Hepatic stellate cell (primary cell): Measurements from ENCODE around the gene LOX.
"Not testable (repeated sequence)": the region's sequence is repeated elsewhere in the genome, so short reads cannot be mapped to it uniquely, and the experiment has no call there.

Experiments
- DNase-seq: peaks from one replicate; pipeline ENCODE4 v3.0.0; 2011; ENCODE audit warnings: low spot score

The LOX gene

GRCh38 chr5:122099060-122099790, 21.2 kb upstream of the LOX start:
- peak; percentile 27 for DNase-seq

DNA sequence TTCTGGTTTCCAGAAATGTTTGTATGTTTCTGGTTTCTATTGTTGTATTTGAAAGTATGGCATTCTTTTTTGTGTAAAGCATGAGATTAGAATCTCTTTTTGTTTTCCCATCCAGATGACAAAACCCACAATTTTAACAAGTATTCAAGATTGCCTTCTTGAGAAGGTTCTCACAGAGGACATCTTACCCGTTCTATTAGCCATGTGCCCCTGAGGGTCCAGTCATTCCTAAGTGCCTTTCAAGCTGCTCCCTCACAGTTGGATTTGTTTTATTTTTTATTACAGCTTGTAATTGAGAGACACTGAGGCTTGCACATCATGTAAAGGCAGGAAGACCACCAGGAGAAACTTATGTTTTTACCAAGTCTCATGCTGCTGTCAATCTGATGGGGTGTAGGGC, 19.3 kb upstream of the LOX start:
- no peak for DNase-seq

- DNase-seq: no peak
Measured at GRCh38 chr5:122095158-122095557, 17.1 kb upstream of the LOX start.

DNA sequence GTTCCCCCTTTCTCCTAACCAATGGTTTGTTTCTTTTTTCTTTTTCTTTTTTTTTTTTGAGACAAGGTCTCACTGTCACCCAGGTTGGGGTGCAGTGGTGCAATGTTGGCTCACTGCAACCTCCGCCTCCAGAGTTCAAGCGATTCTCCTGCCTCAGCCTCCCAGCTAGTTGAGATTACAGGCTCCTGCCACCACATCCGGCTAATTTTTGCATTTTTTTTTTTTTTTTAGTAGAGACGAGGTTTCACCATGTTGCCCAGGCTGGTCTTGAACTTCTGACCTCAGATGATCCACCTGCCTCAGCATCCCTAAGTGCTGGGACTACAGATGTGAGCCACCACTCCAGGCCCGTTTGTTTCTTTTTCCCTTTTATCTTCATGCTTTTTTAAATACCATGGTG, 16.2 kb upstream of the LOX start:
- not testable (repeated sequence) for DNase-seq

- peak; percentile 26 for DNase-seq
Measured at GRCh38 chr5:122093415-122094180, 15.5 kb upstream of the LOX start.

- no peak for DNase-seq
Measured at GRCh38 chr5:122091936-122092600, 14.0 kb upstream of the LOX start.

DNA sequence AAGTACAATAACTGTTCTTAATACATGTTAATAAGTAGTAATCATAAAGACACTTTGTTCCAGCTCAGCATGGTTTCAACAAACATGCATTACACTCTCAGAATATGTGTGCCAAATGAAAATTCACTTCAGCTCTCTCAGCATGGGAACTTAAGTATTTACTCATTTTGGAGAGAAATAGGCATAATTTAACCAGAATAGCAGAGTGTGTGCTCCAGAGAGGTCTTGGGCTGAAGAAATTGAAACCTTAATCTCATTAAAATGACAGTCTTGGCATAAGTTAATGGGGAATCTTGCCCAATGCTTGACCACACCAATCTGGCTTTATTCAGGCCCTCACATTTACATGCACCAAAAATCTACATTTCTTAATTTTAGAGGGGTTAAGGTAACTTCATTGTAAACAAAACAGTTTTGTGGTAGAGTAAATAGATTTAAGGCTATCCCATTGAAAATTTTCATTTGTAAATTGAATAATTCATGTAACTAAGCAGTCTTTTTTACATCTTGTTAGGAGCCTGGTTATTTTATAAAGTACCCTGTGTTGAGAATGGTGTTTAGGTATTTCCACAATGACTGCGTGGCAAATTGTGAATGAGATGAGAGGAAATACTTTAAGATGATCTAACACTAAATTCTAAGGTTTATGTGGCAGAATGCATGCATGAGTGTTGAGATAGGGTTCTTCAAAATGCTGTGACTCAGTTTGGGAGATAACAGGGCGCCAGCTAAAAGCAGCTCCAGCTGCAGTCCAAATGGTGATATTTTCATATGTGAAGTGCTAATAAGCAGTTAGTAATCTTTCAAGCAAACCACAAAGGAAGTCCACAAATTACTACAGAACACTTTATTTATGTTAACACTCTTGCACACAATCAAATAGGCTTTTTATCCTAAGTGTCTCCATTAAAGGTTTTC, 11.3 kb upstream of the LOX start:
- DNase-seq: no peak

GRCh38 chr5:122085041-122085440, 7.0 kb upstream of the LOX start:
- no peak for DNase-seq

DNA sequence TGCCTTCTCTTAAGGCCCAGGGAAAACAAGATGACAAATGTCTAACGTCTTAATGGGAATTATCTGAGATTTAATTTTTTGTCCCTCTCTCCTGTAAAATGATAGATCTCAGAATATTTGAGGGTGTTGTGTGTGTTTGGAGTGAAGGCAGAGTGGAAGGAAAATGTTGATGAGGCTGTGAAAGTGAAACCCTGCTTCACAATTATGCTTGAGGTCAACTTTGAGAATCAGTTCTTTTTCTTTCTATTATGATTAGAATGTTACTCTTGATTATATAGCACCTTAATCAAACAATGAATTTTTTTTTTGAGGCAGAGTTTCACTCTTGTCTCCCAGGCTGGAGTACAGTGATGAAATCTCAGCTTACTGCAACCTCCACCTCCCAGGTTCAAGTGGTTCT, 5.5 kb upstream of the LOX start:
- DNase-seq: no peak

DNA sequence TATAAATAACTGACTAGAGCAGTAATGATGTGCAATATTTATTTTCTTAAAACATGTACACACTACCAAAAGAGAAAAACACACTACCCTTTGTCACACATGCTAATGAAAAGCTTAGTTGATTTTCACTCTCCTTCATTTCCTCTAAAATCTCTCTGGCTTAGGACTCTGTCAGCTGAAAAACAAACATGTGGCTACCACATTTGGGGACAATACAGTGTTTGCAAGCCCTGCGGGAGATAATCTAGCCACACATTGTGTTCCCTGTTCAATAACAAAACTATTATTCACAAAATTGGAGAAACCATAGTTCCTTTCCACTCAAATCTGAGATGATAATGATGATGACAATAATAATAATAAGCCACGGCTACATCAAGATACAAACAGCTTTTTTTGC, 3.5 kb upstream of the LOX start:
- no peak for DNase-seq

- DNase-seq: peak; percentile 22
Measured at GRCh38 chr5:122077366-122078115, 518 bp downstream of the LOX start.

- peak; percentile 52 for DNase-seq
Measured at GRCh38 chr5:122076669-122077365, 1.2 kb downstream of the LOX start.

GRCh38 chr5:122076050-122076461, 2.0 kb downstream of the LOX start:
- peak; percentile 17 for DNase-seq

DNA sequence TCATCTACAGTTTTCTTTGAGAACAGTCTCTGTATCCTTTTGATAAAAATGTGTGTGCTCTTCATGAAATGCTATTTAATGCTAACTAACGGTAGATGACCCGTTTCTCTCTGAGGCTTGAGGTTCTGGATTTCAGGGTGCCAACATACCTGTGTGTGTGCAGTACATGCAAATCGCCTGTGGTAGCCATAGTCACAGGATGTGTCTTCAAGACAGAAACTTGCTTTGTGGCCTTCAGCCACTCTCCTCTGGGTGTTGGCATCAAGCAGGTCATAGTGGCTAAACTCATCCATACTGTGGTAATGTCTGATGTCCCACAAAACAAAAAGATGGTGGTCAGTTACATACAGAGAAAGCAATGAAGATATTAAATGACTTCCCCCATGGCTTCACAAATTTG, 4.2 kb downstream of the LOX start:
- DNase-seq: no peak

DNA sequence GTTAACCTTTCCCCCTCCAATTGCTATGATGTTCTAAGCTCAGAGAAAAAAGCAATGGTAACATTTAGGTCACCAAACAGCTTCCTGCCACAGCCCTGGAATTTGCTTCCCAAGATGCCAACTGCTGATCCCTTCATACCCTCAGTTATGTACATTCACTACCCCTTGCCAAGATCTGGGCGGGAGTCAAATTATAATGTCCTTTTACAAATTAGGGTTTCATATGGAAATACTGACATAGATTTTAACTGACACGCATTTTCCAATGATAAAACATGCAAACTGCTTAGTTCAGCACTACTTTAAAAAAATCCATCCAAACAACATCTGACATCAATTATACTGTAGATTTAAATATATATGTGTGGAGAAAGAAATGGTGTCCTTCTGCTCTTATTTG, 5.0 kb downstream of the LOX start:
- DNase-seq: no peak

GRCh38 chr5:122067390-122067789, 10.7 kb downstream of the LOX start:
- no peak for DNase-seq

- DNase-seq: no peak
Measured at GRCh38 chr5:122064992-122065391, 13.1 kb downstream of the LOX start.

- no peak for DNase-seq
Measured at GRCh38 chr5:122063836-122064235, 14.2 kb downstream of the LOX start.

- no peak for DNase-seq
Measured at GRCh38 chr5:122062205-122062604, 15.9 kb downstream of the LOX start.

GRCh38 chr5:122056913-122057312, 21.1 kb downstream of the LOX start:
- DNase-seq: no peak

DNA sequence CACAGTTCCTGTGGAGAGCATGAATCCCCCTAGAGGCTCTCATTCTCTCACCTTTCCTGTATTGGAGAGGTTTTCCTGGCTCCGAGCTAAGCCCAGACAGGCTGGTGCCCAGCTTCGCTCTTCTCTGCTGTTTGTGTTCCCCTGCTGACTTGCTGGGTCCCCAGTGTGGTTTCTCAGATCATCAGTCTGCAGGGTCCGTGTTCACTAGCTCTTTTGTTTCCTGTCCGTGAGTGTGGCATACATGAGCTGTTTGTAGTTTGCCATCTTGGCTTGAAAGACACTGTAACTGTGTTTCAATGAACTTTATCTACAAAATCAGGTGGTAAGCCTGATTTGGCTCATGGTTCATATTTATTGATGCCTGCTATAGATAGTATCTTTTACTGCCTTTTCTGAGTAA, 23.8 kb downstream of the LOX start:
- DNase-seq: no peak
